HG02981 (cell line): ENCODE measurements around the gene TOMM40L.

Experiments
- ATAC-seq: cut with Tn5 transposase; IDR thresholded peaks from one replicate; pipeline ENCODE4 v1.9.1; 2021; ENCODE audit warnings: mild to moderate bottlenecking, moderate library complexity; ENCODE audit not compliant: unreplicated experiment

The TOMM40L gene

GRCh38 chr1:161196521-161197451 is 29.1 kb upstream of the TOMM40L start:
- ATAC-seq, result no peak

GRCh38 chr1:161197560-161198193 is 28.2 kb upstream of the TOMM40L start:
- ATAC-seq, result no peak

- ATAC-seq, result no peak
Observed at GRCh38 chr1:161198194-161198896, 27.5 kb upstream of the TOMM40L start.

GRCh38 chr1:161198897-161199431 is 26.9 kb upstream of the TOMM40L start, which contains the start of gene ADAMTS4:
Gene ADAMTS4, minus strand, starts transcription at chr1:161199054. Its CDS starts 427 bp downstream, at chr1:161198627.
- no peak for ATAC-seq

GRCh38 chr1:161199506-161200139 is 26.2 kb upstream of the TOMM40L start:
- no peak for ATAC-seq

DNA sequence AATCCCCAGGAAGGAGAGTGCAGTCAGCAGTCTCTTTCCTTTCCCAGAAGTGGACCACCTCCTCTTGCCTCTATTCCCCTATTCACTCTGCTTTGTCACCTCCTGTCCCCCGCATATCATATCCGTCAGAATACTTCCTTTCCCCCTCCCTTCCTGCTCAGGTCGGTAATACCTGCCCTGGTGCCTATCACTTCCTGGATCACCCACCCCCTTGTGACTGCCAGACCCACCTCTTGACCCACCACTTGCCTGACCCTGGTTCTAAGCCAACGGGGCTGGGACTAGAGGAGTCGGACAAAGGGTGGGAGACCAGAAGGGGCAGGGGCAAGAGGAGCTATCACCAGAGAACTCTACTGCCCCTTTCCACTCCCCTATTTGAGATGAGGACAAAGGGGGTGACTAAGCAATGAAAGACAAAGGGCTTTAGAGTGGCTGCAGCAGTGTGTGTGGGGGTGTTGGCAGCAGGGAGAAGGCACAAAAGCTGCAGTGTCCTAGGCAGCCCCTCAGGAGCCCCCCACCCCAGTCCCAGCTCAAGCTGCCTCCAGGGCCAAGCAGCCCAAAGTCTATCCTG is 25.4 kb upstream of the TOMM40L start:
- no peak for ATAC-seq

- no peak for ATAC-seq
Observed at GRCh38 chr1:161200992-161201835, 24.6 kb upstream of the TOMM40L start.

GRCh38 chr1:161201836-161202712 is 23.8 kb upstream of the TOMM40L start, which contains the start of gene NDUFS2:
Gene NDUFS2, plus strand, starts transcription at chr1:161202367. Its CDS starts 19 bp downstream, at chr1:161202386.
- peak; percentile 97 for ATAC-seq

DNA sequence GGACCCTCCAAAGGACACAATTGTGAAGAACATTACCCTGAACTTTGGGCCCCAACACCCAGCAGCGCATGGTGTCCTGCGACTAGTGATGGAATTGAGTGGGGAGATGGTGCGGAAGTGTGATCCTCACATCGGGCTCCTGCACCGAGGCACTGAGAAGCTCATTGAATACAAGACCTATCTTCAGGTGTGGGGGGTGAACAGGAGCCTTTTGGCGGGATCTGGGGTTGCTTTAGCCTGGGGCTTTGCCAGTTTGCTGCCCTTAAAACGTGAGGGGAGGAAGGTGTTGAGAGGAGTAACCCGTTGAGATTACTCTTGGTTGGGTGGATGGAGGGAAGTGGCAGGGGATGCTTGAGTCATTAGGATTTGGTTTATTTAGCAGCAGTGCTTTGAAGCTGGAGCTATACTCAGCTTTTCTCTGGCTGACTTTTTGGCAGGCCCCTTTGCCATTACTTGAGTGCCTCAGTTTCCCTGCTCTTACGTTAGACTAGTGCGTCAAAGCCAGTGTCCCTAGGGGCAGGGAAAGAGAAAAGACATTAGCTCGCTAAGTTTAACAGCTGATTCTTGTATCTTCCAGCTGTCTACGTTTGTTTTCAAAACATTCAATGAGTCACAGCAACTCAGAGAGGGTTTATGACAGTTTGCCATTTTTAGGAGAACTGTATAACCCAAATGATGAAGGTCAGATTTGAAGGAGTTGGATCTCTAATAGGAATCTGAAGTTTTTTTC is 19.3 kb upstream of the TOMM40L start:
- ATAC-seq, result no peak

DNA sequence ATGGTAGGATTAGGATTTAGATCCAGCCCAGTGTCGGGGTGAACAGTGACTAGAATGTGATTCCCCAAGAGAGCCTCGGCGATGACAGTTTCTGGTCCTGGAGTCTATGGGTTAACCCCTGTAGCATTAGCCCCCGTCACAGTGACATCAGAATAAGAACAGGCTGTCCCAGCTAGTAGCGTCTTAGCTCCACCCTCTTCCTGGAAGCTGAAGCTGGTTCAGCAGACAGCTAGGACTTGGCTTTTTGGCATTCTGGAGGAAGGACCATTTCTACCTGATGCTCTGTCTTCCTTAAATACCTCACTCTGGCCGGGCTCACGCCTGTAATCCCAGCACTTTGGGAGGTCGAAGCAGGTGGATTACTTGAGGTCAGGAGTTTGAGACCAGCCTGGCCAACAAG is 18.7 kb upstream of the TOMM40L start:
- no peak for ATAC-seq

DNA sequence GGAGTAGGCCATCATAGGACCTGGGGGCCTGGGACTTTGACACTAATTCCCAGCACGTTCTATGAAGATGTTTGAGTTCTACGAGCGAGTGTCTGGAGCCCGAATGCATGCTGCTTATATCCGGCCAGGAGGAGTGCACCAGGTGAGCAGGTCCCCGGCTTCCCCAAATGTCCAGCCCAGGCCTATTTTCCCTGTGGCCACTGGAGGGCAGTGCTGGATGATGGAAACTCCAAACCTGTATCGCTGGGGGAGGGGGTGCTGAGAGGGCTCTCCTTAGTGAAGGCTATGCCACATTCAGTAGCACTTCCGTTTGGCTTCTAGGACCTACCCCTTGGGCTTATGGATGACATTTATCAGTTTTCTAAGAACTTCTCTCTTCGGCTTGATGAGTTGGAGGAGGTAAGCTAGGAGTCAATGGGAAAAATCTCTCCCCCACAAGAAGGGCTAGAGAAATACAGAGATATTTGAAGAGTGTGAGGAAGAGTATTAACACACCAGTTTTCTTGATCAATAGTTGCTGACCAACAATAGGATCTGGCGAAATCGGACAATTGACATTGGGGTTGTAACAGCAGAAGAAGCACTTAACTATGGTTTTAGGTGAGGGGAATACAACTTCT is 16.0 kb upstream of the TOMM40L start:
- no peak for ATAC-seq

- no peak for ATAC-seq
Observed at GRCh38 chr1:161214369-161214768, 11.5 kb upstream of the TOMM40L start.

DNA sequence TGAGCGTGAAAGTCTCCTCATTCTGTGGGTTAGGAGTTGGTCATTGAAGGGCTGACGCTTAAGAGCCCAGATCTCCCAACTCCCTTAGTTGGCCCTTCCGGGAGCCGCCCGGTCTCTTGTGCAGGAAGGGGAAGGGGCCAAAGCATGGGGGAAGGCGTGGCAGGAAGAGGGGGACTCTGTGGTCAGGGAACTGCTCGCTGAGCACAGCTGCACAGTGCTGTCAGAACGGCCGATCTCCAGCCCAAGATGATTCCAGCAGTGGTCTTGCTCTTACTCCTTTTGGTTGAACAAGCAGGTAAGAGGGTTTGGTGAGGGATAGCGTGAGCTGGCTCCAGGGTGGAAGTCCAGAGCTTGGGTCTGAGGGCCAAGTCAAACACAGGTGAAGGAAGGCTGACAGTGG is 10.8 kb upstream of the TOMM40L start, which contains the start of gene FCER1G:
TSS of gene FCER1G (plus strand) at position 220 of the 400 bp plus-strand sequence. CDS start at position 247, 27 bp downstream.
- no peak for ATAC-seq

DNA sequence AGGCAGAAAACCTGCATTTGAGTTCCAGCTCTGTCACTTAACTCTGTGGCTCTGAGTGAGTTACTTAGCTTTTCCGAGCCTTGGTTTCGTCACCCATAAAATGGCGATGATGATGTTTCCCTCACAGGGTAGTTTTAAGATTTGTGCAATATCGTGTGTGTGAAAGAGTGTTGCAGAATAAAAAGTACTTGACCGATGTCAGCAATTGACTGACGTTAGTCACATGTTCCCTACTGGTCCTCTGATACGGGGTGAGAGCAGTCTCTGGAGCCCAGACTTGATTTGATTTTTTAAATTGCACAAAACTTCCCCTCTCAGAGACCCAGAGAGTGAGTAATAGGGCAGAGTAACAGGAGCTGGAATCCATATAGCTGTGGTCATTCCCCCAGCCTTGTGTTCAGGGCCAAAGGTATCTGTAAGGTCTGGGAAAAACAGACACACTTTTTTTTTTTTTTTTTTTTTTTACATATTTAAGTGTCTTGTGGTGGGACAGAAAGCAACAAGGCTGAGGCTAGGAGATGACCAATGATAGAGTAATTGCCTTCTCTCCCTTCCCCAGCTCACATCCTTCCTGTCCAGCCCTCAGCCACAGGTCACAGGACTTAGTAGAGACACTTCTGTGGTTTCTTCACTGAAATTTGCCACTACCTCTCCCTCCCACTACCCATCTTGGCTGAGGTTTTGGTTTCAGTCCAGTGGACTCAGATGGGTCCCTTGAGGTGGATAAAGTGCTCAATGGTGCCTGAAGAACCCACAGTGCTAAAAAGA is 8.7 kb upstream of the TOMM40L start:
- peak; percentile 88 for ATAC-seq

GRCh38 chr1:161217831-161218230 is 8.0 kb upstream of the TOMM40L start:
- no peak for ATAC-seq

DNA sequence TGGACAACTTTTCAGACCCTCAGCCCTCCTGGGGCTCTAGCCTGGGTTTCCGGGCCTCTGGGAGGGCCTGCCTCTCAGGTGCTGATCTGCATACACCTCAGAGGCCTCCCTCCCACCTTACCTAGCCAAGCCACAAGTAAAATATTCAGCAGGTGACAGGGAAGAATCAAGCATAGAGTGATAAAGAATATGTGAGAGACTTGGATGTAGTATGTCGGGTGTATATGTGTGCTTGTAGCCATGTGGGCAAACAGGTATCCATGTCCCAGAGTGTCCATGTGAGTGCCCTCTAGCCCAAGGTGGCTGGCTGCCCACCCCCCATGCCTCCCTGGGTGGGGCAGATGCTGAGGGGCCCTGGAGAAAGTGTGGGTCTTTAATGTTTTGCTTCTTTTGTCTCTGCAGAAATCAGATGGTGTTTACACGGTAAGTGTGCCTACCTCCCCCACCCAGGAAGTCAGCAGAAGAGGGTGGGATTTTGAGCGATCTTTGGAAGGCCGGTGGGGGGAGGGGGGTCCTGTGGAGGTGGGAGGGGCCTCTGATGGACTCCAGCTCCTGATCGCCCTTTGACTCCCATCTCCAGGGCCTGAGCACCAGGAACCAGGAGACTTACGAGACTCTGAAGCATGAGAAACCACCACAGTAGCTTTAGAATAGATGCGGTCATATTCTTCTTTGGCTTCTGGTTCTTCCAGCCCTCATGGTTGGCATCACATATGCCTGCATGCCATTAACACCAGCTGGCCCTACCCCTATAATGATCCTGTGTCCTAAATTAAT is 7.4 kb upstream of the TOMM40L start:
- ATAC-seq, result no peak
